Transverse colon (tissue), 3 donors: ENCODE data around the gene HID1.
A peak's percentile ranks its signal among the peaks of the same experiment; 100 is the strongest.

Experiments used
- POLR2A ChIP-seq: fragments of 450-650 bp; IDR thresholded peaks from one replicate; pipeline ENCODE4 v1.6.1; 2016; ENCODE audit warnings: antibody characterized with exemption, mild to moderate bottlenecking, moderate library complexity
- TF ChIP-seq, protein P1 (sequence below), 5 experiments: fragments of 200-600 bp in 3 of 5; fragments of 450-650 bp in 2 of 5; sonication (generic) in 3 of 5; IDR thresholded peaks; 1 replicate in 2 of 5; 2 replicates in 3 of 5; pipeline ENCODE4 v1.5.1; 2016 to 2017; ENCODE audit warnings: antibody characterized with exemption in 5 of 5, inconsistent platforms in 3 of 5, mild to moderate bottlenecking in 2 of 5, moderate library complexity in 1 of 5

DNA sequence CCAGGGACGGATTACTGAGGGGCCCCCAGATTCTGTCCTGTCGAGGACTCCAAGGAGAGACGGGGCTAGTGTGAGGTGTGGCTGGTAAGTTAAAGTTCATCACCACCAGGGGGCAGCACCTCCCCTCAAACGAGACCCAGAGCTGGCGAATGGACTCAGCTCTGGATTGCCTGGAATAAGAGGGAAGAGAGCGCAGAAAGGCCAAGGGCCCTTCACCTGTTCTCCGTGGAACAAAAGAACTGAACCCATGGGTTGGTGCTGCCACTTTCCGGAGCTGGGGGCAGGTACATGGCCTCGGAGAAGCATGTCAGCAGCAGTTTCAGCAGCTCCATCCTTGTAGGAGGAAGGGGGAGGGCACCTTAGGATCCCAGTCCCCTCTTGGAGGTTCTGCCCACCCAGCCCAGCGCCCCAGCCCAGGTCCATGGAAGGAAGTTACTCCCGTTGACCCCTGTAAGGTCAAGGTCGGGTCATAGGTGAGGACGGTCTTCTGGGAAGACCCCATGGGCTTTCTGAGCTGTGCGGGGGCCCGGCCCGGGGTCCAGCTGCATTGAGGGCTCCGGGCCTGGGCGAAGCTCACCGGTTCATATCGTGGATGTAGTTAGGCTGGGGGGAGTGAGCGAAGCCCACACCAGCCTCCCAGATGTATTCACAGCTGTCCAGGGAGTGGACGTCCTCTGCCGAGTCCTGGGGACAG is 10.8 kb downstream of the HID1 start:
- TF ChIP-seq, protein P1, sequence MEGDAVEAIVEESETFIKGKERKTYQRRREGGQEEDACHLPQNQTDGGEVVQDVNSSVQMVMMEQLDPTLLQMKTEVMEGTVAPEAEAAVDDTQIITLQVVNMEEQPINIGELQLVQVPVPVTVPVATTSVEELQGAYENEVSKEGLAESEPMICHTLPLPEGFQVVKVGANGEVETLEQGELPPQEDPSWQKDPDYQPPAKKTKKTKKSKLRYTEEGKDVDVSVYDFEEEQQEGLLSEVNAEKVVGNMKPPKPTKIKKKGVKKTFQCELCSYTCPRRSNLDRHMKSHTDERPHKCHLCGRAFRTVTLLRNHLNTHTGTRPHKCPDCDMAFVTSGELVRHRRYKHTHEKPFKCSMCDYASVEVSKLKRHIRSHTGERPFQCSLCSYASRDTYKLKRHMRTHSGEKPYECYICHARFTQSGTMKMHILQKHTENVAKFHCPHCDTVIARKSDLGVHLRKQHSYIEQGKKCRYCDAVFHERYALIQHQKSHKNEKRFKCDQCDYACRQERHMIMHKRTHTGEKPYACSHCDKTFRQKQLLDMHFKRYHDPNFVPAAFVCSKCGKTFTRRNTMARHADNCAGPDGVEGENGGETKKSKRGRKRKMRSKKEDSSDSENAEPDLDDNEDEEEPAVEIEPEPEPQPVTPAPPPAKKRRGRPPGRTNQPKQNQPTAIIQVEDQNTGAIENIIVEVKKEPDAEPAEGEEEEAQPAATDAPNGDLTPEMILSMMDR (IDR thresholded peaks at IDR 0.05): peak; percentile 75 to 87 (median 81)
- no peak for TF ChIP-seq POLR2A
